Stimulated activated CD8-positive, alpha-beta memory T cell treated with anti-CD3 and anti-CD28 coated beads, Interleukin-2, amount 100 ng/mL, for 1 hour (primary cell): ENCODE results near the gene USPL1.

Experiments
- DNase-seq, 2 donors: peaks; one replicate each; pipeline ENCODE4 v3.0.0-alpha.2; 2020; ENCODE audit warnings: low read depth in 2 of 2

USPL1 gene

DNA sequence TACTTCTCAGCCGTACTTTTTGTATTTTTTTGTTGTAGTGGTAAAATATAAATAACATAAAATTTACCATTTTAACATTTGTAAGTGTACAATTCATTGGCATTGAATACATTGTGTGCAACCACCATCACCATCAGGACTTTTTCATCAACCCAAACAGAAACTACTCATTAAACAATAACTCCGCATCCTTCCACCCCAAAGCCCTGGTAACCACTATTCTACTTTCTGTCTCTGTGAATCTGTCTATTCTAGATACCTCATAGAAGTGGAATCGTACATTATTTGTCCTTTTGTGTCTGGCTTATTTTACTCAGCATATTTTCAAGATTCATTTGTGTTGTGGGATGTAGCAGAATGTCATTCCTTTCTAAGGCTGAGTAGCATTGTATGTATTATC, 38.5 kb downstream of the USPL1 start:
- DNase-seq = no peak

DNA sequence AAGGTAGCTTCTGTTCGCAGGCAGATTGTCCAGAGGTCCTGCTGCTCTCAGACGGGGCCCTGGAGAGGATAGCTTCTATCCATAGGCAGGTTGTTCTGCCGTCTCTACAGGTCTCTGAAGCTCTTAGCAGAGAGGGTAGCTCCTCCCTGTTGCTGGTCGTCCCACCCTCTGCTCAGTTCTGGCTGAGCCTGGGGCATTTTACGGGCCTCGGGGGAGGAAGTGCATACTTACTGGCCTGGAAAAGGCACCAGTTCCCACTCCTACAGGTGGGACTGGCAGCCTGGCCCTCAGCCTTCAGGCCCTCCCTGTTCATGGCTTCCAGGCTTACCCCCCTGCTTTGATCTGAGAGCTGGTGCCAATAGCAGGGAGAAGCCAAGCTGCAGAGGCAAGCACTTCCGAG, 42.3 kb downstream of the USPL1 start:
- no peak for DNase-seq

DNA sequence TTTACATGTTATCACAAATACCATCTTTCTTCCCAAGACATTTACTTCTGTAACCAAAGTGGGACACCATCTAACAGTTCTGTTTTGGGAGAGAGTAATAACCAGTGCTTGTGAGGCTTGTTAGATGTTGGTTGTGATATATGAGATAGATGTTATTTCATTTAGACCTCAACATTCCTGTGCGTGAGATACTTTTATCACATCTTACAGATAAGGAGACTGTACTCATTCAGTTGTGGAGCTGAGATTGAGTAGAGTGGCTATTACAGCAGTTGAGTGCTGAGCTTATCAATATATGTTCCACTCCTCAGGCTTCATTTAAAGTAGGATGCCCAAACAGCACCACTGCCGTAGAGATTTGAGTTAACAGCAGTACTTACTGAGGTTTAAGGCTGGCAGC, 43.1 kb downstream of the USPL1 start:
- no peak for DNase-seq

DNA sequence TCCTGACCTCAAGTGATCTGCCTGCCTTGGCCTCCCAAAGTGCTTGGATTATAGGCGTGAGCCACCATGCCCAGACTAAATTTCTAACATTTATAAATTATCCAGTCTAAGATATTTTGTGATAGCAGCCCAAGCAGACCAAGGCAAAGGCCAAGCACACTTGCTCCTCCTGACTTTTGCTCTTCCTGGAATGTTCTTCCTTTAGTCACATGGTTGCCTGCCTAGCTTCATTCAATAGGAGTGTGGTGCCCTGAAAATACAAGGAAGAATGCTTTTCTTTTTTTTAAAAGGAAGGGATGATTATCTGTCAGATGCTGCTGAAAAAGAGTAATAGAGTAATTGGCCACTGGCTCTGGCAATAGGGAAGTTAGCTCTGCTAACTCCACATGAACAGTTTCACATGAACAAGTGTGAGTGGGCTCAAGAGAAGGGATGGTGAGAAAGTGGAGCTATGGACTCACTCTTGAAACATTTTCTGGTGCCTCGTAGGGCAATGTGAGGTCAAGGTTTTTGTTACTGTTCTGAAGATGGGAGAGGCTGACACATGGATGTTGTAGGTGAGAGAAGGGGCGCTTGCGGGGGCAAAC, 47.1 kb downstream of the USPL1 start:
- DNase-seq = no peak

DNA sequence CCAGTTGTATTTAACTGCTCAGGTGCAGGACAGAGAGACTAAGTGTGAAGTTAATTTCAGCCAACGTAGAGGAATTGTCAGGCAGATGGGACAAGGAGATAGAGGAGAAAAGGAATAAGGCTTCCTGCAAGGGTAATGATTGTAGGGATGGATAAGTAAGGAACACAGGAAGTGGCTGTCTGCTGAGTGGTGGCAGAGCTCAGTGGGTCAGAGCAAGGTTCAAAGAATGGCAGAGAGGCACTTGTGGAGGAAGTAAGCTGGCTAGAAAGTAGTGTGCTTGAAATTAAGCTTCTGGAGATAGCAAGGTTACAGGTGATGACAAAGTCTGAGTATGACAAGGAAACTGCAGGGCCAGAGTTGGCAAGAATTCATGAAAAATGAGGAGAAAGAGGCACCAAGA, 47.9 kb downstream of the USPL1 start:
- DNase-seq = no peak

DNA sequence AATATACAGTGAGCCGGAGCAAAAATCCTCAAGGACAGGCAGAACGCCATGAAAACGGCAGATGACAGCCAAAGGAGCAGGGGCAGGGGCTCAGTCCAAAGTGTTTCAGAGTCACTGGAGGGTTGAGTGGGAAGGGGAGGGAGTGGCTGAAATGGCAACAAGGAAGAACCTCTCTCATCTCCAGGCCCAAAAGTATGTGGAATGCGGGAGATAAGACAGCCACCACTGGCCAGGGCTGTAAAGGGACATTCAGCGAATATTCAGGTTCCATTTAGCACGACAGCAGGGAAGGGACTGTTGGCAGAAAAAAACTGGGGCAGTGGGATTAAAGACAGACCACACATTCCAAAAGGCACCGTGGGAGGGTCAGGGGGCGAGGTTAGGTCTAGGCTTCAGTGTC, 48.4 kb downstream of the USPL1 start:
- DNase-seq = no peak

DNA sequence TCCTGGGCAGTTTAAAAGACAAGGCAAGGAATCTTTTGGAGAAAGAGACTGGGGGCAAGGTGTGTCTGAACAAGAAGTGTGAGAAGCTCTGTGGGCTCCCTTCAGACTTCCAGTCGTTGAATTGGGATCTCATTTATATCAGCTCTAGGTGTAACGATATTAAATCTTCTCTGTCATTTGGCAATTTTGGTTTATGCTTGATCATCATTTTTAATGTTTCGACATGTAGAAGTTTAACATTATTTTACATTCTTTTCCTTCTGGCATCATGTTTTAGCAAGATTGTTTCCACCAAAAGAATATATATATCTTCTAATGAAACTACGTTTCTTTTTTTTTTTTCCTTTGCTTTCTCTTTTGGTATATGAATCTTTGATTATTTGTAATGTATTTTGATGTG, 49.3 kb downstream of the USPL1 start:
- no peak for DNase-seq

DNA sequence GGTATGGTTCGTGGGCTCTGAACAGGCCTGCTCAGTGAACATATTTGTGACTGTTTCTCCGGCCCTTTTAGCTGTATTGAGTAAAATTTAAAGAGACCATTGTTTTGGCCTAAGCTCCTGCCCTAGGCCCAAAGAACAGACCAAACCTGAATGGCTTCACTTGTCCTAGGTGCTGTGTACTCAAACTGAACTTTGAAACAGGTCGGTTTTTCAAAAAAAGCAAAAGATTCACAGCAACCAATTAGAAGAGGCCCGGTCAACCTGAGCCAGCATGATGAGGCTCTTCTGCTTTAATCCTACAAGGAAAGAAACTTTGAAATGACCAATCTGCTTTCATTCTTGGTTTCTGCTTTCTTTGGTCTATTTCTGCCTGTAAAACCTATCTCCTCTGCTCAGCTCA, 50.6 kb downstream of the USPL1 start:
- DNase-seq = no peak

DNA sequence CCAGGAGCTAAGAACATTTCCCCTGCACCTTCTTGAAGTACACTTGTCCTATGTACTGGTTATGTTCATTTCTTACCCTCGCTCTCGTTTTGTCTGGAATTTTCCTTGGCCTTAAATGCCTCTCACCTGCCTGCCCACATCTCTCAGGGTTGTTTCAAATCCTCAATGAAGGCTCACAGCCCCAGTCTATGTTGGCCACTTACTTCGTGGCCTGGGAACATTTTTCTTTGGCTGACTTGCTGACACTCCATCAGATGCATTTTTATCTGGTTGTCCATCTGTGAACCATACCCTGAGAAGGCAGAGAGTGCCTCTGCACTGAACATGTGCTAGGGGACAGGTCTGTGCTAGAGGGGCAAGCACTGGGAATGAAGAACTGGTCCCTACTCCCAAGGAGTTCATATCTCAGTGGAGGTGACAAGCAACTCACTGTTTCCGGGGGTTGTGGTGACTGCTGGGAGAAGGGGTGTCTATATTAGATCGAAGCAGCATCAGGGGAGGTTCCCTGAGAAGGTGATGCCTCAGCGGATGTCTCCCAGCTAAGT, 53.6 kb downstream of the USPL1 start:
- DNase-seq = no peak

DNA sequence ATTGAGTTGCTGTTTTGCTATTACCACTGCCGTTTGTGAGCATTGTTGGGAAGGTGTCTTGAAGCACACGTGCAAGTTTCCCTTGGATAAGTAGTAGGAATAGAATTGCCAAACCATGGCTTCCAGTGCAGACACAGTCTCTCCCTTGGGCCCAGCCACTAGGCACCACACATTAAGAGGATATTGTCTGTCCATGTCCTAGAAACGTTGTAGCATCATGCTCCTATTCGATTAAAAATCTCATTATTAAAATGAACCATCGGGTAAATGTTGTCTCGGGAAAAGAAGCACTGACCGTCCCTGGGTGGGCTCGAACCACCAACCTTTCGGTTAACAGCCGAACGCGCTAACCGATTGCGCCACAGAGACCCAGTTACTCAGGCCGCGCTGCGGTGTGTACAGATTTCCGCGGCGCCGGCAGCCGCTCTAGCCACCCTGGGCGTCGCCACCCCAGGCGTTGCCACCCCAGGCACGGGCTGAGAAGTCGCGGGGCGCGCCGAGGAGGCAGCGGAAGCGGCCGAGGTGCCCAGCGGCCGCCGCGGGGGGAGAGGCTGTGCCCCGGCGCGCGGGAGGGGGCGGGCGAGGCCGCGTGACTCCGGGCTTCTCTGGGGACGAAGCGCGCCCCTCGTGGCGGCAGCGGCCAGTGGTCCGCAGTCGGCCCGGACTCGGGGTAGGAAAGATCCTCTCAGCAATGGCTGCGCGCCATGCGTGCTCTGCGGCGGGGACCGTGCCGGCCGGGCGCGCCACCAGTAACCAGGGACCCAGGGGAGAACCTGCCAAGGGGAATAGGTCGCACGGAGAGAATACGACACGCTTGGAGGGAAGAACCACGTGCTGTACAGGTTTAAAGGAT, 56.2 kb downstream of the USPL1 start:
- peak; percentile 78 to 85 for DNase-seq

DNA sequence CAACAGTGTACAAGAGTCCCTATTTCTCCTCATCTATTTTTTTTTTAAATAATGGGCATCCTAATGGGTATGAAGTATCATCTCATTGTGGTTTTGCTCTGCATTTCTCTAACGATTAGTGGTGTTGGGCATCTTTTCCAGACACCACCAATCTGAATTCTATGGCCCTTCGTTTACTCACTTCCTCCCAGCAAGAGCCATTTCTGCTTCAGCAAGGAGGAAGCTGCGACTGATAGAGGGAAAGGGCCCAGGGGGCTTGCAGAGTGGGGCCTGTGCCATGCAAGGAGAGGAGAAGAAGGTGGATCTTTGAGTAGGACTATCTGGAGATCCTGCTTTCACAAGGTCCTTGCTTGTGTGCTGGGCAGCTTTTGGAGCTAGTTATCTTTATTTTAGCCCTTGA, 58.0 kb downstream of the USPL1 start:
- DNase-seq = no peak

DNA sequence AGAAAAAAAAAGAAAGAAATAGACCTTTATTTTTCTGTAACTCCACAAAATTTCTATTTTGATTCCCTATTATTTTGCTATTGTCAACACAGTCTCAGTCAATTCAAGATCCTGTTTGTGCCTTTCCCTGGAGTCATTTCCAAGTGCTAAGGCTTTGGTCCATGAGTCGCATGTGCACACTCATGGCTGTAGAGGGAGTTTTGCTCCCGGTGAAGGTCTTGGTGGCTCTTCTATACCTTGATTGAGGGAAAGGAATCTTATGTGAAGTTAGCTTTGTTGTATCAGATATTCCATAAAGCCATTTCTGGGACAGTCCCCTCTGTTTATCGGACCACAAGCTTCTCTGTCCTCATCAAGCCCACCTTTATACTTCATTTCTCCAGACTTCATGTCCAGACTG, 59.0 kb downstream of the USPL1 start:
- no peak for DNase-seq

DNA sequence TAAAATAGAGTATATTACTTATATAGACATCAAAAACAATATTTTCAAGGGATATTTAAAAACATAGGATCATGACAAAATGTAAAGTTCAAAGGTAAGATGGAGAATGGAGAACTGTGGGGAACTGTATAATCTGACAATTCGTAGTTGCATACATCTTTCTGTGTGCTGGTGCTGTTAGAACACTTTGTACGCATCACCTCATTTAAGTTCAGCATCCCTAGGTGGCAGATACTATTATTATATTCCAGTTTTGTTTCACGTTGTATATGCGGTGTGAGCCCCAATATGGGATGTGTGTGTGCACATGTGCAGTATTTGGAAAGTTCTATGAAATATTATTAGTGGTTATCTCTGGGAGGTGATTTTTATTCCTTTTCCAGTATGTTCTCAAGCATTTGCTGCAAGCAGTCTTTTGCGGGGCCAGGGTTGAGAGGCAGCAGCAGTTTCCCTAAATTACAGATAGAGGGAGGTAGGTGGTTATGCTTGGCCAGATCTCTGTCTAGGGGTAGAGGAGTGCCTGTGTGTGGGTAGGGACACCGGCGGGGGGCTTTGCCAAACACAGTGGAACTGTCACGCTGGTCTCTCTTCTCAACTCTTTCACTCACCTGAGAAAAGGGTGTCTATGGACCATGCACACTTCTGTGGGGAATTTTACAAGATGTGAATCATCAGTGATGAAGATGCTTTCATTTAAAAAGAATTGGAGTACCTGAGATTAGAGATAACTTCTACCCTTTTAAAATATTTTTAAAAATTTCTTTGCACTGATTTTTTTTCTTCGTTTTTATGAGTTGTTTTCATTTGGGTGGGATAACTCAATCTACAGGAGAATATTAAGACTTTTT, 62.0 kb downstream of the USPL1 start:
- DNase-seq = peak in 1 of 2 donors; percentile 12

DNA sequence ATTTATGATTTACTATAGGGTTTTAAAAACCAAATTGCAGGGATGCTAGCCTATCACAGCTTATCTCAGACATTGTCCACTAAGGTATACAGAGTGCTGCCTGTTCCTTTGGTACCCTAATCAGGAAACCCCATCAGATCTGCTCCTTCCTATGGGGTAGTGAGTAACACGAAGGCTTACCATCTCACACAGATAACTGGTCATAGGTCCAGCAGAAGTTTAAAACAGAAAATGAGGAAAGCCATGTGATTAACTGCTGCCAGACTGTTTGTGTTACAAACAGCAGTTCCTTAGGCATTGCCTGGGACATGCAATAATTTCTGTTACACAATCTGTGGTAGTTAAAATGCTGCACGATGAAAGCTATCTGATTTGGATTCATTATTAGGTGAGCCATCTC, 64.1 kb downstream of the USPL1 start:
- DNase-seq = no peak

DNA sequence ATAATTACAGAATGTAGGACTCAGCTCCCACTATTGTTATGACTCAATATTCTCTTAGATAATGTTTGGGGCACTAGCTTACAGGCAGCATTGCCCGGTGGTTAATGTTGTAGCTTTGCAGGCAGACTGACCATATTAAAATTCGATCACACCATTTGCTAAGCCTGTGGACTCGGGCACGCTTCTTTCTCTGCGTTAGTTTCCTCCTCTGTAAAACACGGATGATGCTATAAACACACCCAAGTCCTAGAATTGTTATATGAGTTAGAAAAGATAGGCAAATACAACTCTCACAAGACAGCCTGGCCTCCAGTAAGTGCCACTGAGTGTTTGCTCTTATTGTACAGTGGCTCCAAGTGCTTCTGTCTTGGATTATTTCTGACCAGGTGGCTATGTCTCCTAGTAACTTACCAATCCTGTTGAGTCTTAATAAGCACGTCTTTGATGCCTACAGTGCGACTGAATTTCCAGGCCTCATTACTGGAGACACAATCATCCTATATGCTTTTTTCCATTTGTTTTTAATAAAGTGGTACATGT, 67.7 kb downstream of the USPL1 start:
- no peak for DNase-seq

DNA sequence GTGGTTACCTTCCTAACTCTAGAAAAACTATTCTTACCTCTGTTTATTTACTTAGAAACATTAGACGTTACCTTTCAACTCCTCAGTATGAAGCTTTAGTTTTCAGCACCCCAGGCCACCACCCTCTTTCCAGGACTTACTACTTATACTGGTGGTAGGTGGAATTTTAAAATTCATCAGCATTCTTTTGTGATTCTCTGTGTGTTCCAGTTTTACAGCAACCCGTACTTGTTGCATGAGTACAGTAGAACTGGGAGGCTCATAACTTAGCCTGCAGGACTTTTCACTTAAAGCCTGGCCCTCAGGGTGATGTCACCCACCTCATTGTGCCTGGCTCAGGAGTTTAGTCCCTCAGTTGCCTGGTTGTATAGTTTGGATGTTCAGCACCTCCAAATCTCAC, 68.3 kb downstream of the USPL1 start:
- DNase-seq = no peak

DNA sequence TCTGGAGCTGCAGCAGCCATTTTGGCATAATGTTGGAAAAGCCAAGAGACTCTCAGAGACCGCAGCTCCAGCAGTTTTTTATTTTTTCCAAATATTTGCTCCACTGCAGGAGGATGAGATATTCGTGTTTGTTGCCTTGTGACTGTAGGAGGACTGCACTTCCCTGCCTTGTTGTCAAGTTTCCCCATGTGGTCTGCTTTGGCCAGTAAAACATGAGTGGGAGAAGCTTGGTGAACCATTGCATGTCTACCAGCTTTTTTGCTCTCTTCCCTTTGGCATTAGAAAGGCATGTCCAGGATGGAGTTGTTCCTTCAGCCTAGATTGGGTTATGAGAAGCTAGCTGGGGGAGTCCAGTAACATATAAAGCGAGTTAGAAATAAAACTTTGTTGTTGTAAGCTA, 69.9 kb downstream of the USPL1 start:
- no peak for DNase-seq

DNA sequence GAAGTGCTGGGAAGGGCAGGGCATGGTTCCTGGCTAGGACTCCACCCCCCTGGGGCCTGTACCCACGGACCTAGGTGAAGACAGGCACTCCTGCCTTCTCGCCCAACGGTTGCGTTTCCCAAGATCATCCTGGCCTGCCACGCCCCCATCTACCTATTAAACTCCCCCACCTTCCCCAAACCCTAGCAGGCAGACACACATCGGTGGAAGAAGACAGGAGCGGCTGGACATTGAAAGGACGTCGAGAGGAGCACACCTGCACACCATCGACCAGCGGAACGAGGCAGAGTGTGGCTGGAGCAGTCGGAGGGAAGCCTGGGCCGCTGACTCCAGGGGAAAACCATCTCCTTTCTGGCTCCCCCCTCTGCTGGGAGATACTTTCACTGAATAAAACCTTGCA, 72.0 kb downstream of the USPL1 start:
- DNase-seq = no peak

DNA sequence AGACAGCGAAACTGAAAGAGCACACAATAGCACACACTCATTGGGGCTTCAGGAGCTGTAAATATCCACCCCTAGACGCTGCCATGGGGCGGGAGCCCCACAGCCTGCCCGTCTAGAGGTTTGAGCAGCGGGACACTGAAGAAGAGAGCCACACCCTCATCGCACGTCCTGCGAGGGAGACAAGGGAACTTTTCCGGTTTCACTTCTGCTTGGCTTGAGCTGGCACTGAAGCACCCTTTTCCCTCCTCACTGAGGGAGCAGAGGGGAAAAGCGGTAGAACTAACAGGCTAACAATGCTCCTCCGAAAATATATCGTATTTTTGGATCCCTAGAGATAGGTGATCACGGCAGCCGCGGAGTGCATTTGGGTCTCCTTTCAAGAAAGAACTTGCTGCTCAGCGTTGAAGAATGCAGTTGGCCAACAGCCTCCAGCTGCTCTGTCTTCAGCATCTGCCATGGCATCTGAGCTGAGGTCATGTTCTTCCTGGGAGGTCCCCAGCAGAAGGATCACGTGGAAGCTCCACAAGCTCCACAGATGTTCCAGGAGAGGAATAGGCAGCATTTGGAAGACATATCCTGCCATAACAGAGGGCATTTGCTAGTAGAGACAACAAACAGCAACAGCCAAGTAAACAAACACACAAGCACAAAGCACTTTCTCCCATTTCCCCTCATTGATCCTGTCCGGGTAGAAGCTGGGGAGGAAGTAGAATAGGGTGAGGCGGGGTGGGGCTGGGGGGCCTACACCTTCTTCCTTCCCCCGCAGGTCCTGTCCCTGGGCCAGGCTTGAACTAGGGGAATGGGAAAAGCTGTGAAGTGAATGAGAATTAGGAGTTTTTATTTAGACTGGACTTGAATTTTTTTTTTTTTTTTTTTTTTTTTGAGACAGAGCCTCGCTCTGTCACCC, 72.8 kb downstream of the USPL1 start:
- no peak for DNase-seq

DNA sequence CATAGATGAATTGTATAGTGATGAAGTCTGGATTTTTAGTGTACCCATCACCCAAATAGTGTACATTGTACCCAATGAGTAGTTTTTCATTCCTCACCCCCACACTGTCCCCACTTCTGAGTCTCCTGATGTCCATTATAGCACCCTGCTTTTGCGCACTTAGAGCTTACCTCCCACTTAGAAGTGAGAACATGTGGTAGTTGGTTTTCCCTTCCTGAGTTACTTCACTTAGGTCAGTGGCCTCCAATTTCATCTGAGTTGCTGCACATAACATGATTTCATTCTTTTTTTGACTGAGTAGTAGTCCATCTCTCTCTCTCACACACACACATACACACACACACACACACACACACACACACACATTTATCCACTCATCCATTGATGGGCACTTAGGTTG, 74.4 kb downstream of the USPL1 start:
- DNase-seq = no peak
